HG03521 (cell line): Measurements from ENCODE around the gene TRIP4.
"Not testable (repeated sequence)": the region's sequence is repeated elsewhere in the genome, so short reads cannot be mapped to it uniquely, and the experiment has no call there.

Source experiments
- ATAC-seq: cut with Tn5 transposase; IDR thresholded peaks from one replicate; pipeline ENCODE4 v1.9.1; 2021; ENCODE audit warnings: mild to moderate bottlenecking, moderate library complexity; ENCODE audit not compliant: unreplicated experiment

Gene TRIP4

DNA sequence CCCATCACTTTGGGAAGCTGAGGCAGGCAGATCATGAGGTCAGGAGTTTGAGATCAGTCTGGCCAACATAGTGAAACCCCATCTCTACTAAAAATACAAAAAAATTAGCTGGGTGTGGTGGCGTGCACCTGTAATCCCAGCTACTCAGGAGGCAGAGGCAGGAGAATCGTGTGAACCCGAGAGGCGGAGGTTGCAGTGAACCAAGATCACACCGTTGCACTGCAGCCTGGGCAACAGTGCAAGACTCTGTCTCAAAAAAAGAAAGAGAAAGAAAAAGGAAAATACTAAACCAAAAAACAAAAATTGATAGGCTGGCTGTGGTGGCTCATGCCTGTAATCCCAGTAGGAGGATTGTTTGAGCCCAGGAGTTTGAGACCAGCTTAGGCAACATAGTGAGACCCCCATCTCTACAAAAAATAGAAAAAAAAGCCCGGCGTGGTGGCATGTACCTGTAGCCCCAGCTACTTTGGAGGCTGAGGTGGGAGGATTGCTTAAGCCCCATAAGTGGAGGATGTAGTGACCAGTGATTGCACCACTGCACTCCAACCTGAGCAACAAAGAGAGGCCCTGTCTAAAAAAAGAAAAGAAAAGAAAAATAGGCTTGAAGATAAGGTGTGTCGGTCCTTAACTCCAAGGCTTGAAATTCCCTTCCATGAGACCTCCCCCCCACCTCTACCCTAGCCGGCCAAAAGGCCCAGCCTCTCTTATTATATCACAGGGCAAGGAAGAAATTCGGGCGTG lies 7.3 kb upstream of the TRIP4 start:
- ATAC-seq = not testable (repeated sequence)

DNA sequence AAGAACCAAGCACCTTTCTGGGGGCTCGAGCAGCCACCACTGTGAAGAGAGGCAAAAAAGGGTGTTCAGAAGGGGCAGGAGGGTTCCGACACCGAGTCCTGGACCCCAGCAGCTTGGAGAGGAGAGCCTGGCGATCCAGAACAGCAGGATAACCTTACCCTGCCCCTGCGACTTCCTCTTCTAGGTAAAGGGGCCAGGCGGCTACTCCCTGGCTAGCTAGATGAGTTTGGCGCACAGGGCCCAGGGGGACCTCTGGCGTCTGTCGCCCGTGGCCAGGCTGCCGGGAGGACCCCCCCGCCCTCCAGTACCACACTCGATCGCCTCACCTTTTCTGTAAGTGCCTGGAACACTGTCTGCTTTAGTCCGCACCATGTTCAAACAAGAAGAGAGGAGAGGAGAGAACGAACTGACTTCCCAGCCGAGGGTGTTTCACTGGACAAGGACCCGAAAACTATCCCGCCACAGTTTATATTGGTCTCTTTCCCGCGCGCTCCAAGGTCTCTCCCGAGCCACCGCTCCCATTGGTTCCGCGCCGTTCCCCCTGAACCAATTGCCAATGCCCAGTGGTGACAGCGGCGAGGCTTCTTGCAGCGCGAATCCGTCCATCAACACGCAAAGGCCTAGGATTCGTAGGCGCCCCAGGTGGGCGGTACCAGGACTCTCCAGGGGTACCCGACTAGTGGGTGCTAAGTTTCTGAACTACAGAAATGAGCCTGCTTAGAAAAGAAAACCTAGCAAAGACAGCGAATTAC lies 6.5 kb upstream of the TRIP4 start, which contains the start of gene PCLAF:
Gene PCLAF, minus strand, starts transcription at position 442 of the 752 bp plus-strand sequence. Its CDS starts 70 bp downstream, at position 372.
- peak; percentile 93 for ATAC-seq

DNA sequence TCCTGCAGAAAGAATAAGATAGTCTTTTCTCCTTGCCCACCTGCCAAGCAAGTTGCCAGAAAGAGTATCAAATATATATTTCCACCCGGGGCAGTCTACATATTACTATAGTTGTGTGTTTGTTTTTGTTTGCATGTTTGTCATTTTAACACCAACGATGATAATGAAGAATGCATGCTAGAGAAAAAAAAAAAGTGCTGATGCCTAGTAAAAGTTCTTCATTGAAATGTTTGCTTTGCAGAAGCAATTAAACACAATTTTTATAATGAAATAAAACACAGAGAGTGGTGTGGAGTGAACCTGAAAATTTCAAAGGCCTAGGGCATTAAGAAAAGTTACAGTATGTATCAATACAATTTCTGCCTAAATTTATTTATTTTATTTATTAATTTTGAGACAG lies 3.9 kb upstream of the TRIP4 start:
- ATAC-seq = no peak

DNA sequence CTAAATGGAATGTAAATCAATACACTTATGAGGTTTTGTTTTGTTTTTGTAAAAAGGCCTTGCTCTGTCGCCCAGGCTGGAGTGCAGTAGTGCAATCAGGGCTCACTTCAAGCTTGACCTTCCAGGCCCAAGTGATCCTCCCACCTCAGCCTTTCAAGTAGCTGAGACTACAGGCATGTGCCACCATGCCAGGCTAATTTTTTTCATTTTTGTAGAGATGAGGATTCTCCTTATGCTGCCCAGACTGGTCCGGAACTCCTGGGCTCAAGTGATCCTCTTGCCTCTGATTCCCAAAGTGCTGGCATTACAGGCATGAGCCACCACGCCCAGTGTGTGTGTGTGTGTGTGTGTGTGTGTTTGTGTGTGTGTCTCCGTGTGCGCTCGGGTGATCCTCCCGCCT lies 1.3 kb upstream of the TRIP4 start:
- ATAC-seq = no peak

DNA sequence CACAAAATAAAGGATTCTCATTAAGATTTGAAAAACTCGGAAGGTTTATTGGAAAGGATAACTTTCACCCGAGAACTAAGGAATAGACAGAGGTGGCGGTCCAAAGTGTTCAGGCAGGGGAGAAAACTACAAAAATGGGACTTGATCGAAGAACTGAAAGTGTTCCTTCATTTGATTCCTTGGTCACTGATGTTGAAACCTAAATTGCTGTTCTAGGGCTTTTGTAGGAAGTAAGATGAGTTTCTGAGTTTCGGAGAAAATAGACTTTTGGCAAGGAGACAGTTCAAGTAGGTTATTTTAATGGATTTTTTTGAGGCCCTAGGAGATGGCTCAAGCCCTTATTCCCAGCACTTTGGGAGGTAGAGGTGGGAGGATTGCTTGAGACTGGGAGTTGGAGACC lies 1.4 kb downstream of the TRIP4 start:
- no peak for ATAC-seq

DNA sequence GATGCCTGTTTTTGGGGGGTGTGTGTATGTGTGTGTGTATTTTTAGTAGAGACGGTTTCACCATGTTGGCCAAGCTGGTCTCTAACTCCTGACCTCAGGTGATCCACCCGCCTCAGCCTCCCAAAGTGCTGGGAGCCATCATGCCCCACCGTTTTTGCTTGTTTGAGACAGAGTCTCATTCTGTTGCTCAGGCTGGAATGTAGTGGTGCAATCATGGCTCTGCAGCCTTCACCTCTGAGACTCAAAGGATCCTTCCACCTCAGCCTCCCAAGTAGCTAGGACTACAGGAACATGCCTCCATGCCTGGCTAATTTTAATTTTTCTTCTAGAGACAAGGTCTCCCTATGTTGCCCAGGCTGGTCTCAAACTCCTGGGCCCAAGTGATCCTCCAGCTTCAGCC lies 4.8 kb downstream of the TRIP4 start:
- ATAC-seq = not testable (repeated sequence)

DNA sequence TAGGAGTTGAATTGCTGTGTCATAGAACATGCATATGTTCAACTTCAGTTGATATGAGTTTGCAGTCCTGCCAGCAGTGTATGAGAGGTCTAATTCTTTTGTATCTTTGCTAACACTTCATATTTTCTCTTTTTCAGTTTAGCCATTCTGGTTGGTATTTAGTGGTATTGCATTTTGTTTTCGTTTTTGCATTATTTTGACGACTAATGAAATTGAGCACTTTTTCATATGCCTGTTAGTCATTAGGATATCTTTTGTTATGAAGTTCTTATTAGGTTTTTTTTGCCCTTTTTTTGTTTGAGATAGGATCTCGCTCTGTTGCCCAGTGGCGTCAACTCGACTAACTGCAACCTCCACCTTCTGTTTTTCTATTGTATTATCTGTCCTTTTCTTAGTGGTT lies 9.2 kb downstream of the TRIP4 start:
- ATAC-seq = no peak

DNA sequence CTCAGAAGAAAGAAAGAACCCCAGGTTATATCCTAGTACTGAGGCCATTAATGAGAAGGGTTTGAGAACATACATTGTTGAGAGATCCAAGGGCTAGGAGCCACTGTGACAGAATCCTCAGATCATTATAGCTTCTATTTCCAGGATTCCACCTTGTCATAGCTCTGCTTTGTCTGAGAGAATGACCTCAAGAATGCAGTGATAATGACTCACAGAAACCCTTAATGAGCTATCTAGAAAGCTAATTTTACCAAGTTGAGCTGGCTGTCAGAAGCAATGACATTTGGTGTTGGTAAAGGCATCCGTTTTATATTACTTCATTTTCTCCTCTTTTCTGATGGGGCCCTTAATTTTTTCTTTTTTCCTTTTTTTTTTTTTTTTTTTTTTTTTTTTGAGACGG lies 10.9 kb downstream of the TRIP4 start:
- ATAC-seq = no peak

DNA sequence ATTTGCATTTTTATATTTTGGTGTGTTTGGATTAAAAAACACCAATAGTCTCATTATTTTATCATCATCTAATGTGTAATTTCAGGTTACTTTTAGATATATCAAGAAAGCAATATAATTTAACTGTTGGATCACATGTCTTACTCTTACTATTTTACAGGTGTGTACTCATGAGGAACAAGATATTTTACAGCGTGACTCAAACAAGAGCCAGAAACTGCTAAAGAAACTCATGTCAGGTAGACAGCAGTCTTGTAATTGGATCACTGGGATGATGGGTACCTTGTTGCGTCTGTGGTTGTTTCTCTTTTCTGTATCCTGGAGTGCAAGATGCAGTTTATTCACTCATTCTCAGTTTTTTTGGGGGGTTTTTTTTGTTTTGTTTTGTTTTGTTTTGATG lies 12.9 kb downstream of the TRIP4 start:
- no peak for ATAC-seq

DNA sequence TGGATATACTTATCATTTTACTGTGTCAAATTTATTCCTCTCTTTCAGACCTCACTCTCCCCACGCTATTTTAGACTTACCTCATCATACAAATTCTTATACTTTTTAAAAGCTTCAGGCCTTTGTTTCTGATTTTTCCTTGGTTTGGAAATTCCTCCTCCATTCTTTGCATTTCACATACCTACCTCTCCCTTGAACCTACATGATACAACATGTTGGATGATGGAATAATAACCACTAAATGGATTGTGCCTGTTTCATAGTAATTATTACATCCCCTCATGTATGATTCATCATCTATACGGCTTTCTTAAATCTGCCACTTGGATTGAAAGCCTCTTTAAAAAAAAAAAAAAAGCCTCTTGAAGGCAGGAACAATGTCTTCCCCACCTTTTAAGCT lies 24.6 kb downstream of the TRIP4 start:
- no peak for ATAC-seq

DNA sequence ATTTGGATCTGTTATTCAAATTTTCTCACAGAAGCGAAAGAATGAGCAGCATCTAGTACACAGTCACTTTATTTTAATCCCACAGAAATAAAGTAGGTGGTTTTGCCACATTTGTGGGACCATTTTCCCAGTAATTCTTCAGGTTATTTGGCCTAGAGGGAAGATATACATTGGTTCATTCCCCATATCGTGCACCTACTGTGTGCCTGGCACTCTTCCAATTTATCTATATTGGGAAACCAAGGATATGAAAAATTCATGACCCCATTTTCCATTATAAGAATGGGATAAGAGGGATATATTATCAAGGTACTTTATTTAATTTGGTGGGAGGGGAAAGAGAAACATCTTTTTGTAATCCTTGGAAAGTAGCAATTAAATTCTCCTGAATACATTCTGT lies 35.1 kb downstream of the TRIP4 start:
- ATAC-seq = no peak

DNA sequence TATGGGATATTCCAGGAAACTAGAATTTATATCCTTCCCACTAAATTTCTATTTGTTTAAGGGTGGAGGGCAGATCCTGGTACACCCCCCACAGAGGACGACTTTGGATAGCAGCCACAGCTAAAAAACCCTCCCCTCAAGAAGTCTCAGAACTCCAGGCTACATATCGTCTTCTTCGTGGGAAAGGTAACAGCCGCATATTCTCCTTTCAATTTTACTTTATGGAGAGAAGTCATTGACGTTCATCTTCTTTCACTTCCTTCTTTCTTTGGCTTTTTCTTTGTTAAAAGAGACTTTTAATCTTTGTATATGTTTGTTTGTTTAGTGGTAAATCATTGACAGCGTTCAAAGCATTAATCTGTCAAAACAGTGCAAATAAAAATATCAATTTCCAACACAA lies 36.3 kb downstream of the TRIP4 start:
- no peak for ATAC-seq

DNA sequence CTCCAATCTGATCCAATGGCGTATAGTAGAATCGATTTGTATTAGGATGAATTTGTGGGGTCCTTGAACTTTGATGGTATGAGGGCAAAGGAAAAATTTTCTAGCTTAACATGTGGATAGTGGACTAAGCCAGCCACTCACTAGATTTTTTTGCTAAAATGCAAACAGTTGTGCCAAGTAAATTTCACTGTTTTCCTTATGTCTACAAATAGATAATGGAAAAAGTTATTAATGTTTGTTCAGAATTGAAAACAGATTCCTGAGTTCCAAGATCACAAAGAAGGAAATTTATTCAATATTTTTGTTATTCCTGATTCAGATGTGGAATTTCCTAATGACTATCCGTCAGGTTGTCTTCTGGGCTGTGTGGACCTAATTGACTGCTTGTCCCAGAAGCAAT lies 37.6 kb downstream of the TRIP4 start:
- ATAC-seq = no peak

DNA sequence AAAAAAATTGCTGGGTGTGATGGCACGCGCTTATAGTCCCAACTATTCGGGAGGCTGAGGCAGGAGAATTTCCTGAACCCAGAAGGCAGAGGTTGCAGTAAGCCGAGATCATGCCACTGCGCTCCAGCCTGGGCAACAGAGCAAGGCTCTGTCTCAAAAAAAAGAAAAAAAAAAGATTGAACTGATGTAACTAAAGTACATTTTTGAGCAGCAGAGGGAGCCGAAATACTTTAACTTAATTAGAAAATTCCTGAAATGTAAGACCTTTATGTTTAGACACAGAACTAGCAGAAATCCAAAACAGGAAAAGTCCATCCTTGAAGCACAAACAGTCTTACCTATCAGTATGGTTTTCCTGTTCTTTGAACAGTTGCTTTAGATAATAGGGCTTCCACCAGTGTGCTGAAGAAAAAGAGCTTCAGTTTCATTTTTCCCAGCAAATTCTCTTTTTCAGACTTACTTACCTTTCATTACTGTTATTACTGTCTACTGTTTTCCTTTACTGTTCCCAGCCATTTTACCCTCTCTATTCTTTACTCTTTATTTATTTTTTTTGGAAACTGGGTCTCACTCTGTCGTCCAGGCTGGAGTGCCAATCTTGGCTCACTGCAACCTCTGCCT lies 39.3 kb downstream of the TRIP4 start:
- ATAC-seq = no peak

DNA sequence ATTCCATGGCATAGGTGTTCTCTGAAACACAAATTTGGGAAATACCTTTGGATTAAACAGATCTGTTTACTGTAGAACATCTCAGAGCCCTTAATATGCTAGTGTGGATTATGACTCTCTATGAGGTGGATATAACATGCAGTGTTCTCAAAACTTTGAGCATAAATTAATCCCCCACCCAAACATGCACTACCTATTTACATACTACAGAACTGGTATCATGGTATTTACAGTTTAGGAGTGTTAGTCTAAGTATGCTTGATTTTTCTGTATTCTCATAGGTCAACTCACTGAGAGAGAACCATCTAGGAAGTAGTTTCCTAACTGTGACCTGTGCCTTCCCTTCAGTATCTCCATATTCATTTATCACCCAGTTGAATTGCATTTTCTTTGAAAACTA lies 41.8 kb downstream of the TRIP4 start:
- ATAC-seq = no peak

DNA sequence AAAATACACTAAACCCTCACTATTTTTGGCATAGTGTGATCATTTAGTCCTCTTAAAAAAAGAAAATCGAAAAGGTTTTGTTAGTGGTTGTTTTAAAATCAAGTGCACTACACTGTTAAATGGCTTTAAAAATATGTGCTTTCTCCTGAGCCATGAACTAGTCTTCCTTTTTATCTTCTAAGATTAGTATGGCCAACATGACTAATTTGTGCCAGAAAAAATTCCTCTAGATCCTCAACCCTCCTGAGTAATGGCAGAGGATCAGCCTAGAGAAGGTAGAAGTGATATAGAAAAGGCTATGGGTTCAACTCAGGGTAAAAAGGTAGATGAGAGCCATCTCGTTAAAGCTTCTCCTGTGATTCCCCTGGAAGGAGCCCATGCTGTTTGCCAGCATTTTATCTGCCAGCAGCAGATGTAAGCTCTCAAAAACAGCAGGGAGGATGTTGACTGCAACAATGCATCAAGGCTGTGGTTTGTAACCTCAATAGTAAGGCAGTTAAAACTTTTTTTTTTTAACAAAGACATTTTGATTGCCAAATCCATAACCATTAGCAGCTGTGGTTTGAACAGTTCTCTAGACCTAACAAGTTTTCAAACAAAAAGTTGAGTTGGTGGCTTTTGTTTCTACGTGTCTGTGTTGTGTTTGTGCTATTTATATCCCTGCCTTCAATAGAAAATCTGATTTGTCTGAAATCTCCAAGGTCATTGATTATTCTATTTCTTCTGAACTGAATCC lies 42.5 kb downstream of the TRIP4 start:
- no peak for ATAC-seq

DNA sequence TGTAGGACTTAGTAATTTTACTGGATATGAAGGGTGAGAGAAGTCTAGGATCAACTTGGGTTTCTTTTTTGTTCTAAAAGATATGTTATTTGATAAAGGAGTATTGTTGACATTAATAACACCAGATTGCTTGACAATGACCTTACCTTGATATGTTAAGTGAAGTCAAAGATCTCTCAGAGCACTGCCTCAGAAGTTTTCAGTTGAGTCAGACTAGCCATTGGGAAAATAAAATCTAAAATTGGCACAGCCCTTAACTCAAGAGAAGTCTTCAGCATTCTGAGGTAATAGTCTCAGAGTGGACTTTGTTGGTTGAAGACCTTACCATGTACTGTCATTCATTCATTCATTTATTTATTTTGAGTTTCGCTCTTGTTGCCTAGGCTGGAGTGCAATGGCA lies 50.3 kb downstream of the TRIP4 start:
- ATAC-seq = no peak

DNA sequence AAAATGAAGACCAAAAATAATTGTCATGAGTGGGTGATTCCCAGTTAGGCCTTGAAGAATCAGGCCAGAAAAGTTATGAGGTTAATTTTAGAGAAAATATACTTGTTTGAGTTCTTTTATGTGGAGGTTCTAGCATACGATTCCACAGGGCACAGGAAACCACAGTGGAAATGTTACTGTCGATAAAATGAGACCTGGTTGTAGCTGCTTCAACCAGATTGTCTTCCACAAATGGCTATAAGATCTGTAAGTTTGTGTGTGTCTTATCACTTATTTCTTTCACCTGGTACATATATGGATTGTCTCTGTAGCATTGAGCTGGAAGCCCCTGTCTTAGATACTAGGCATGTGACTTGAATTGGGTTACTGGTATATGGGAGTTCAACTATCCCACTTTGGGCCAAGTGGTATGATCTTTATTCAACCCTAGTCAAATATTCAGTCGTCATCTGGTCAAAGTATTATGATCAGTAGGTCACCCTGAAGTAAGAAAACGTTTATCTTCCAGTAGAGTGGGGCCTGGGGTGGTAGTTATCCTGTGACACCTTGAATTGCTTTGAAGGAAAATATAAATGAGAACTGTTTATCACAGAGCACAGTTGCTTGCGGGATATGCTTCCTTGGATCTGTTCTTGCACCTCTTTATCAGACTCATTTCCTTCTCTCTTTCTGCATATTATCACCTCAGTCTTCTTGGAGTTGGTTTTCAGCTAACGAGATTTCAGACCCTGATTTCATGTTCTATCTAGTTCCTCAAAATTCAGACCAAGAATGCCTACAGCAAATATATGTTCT lies 51.2 kb downstream of the TRIP4 start:
- ATAC-seq = no peak

DNA sequence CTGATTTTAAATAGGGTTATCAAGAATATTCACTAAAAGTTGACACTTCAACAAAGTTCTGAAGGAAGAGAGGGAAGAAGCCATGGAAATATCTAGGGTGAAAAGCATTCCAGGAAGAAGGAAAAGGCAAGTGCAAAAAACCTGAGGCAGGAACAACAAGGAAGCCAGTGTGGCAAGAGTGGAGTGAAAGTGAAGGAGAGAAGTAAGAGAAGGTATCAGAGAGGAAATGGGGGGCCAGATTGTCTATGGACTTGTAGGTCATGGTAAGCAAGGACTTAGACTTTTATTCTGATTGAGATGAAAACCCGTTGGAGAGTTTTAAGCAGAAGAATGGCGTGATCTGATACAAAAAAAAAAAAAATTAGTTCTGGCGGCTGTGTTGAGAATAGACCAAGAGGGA lies 54.2 kb downstream of the TRIP4 start:
- no peak for ATAC-seq

DNA sequence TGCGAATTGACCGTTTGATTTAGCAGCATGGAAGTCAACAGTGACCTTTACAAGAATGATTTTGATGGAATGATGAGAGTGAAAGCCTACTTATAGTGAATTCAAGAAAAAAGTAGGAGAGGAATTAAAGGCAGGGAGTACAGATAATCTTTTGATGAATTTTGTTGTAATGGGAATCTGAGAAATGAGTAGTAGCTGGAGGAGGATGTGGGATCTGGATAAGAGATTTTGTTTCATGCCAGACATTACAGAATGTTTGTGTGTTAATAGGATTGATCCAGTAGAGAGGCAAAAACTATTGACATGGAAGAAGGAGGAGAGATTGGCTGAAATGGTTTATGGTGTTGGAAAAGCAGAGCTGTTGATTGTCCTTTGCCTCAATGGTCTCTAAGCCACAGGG lies 55.4 kb downstream of the TRIP4 start:
- ATAC-seq = no peak
